ENCODE data around the gene TMEM258. TPM values are rescaled to one million over a fixed set of nuclear protein-coding genes. Genes with fewer than 3 reads are reported as not detected.

The TMEM258 gene
- total and polyA plus RNA-seq, 9 of the 15 experiments (the other 6 are each of a cell fraction or from before 2014, with no cell fraction given), result 97.2 to 856 (median 231) TPM

- ChIA-PET POLR2A (interaction anchor here (1.0 to 1.5 kb wide), 2 partner anchors 13 to 28 kb away, joined by 3 to 4 read pairs; no protein-coding TSS in a partner anchor), CTCF (ENCODE audit: low intra/inter-chr PET ratio) (no interaction called here)
- intact Hi-C loops (cut with micrococcal nuclease) (no loop called here), in situ Hi-C loops (cut with MboI) (no loop called here)
- no peak overlapping the region for H3K4me2 ChIP-seq (ENCODE audit: insufficient read depth, low read length)
- H3K9me1 ChIP-seq (ENCODE audit: control insufficient read depth, insufficient read depth, low read length), result no peaks in the 10 kb centered on the region
- H3K27me3 ChIP-seq (ENCODE audit: control insufficient read depth in 2 of 2, insufficient read depth in 2 of 2, low read length in 2 of 2), result no peaks in the 10 kb centered on the region
- no peak overlapping the region for H2AFZ ChIP-seq (ENCODE audit: low read depth, low read length)
- TF ChIP-seq ASH1L (IDR thresholded peaks at IDR 0.05; ENCODE audit: borderline replicate concordance, low read depth, partially characterized antibody) (no peak), NFXL1 (CRISPR knock-in tag; IDR thresholded peaks at IDR 0.05) (no peak), NR1H2 (CRISPR knock-in tag; IDR thresholded peaks at IDR 0.05) (no peak), ZFP1 (CRISPR knock-in tag; IDR thresholded peaks at IDR 0.05) (no peak), SOX6 (IDR thresholded peaks at IDR 0.05) (no peak), TCF7L2 (IDR thresholded peaks at IDR 0.05; ENCODE audit: low read depth, low read length) (no peak), MTA3 (IDR thresholded peaks at IDR 0.05; ENCODE audit: borderline replicate concordance) (no peak)
- no peak overlapping the region for H3K27ac ChIP-seq (ENCODE audit: extremely low read depth, low read depth, low read length)
- H3K4me1 ChIP-seq (replicated peaks in 1 of 2; ENCODE audit: control insufficient read depth in 2 of 2, insufficient read depth in 2 of 2, low read length in 2 of 2), result peaks cover 0 to 70% of the 10 kb centered on the region in 2 experiments; a peak in 2 of 5 replicates
- FAIRE-seq (no peak), DNase-seq (ENCODE audit: extremely low read depth in 1 of 4, low spot score in 3 of 4) (no peak), ATAC-seq (no peak)
- H4K20me1 ChIP-seq (replicated peaks; ENCODE audit: control insufficient read depth, insufficient read depth, low read length), result no peaks in the 10 kb centered on the region
- 58% methylated on average over 8 of the region's 12 CpGs for WGBS (ENCODE audit: insufficient coverage, low coverage, missing lambda C conversion rate)
- no peak overlapping the region for H3K9ac ChIP-seq (ENCODE audit: insufficient read depth in 1 of 2, low read depth in 2 of 2, low read length in 2 of 2)
- no TSS peak for BruUV-seq (replicated peaks)
- no peak overlapping the region for H3K4me3 ChIP-seq
- no peaks in the 10 kb centered on the region for H3K79me2 ChIP-seq (ENCODE audit: control insufficient read depth, insufficient read depth, low read length)
- H3K9me3 ChIP-seq (replicated peaks; ENCODE audit: control insufficient read depth, insufficient read depth, low read depth, low read length), result no peaks in the 10 kb centered on the region
- H3K36me3 ChIP-seq (ENCODE audit: control insufficient read depth, insufficient read depth, low read length), result peaks cover 15% of the 10 kb centered on the region; the same call in 1 of the 3 replicates
Observed at GRCh38 chr11:61774411-61774810, 18.0 kb downstream of the TMEM258 start.

- H3K4me1 ChIP-seq (replicated peaks in 1 of 2; ENCODE audit: control insufficient read depth in 2 of 2, insufficient read depth in 2 of 2, low read length in 2 of 2), result peaks cover 0 to 70% of the 10 kb centered on the region in 2 experiments; a peak in 2 of 5 replicates
- in situ Hi-C loops (cut with MboI) (no loop called here), intact Hi-C loops (cut with micrococcal nuclease) (no loop called here)
- H3K79me2 ChIP-seq (ENCODE audit: control insufficient read depth, insufficient read depth, low read length), result no peaks in the 10 kb centered on the region
- POLR2A ChIA-PET, result interaction anchor here (0.5 to 1.0 kb wide), 2 partner anchors 28 to 217 kb away, joined by 3 to 4 read pairs; no protein-coding TSS in a partner anchor
- peaks cover 15% of the 10 kb centered on the region; the same call in 1 of the 3 replicates for H3K36me3 ChIP-seq (ENCODE audit: control insufficient read depth, insufficient read depth, low read length)
- no peaks in the 10 kb centered on the region for H3K27me3 ChIP-seq (ENCODE audit: control insufficient read depth in 2 of 2, insufficient read depth in 2 of 2, low read length in 2 of 2)
- H3K4me2 ChIP-seq (ENCODE audit: insufficient read depth, low read length), result no peak overlapping the region
- no peak for DNase-seq (ENCODE audit: extremely low read depth in 1 of 4, low spot score in 3 of 4)
- no peaks in the 10 kb centered on the region for H3K9me1 ChIP-seq (ENCODE audit: control insufficient read depth, insufficient read depth, low read length)
- H2AFZ ChIP-seq (ENCODE audit: low read depth, low read length), result no peak overlapping the region
- no TSS peak for BruUV-seq (replicated peaks)
- CTCF ChIA-PET (ENCODE audit: low intra/inter-chr PET ratio), result no interaction called here
- no peak for FAIRE-seq
- no peak overlapping the region for H3K4me3 ChIP-seq
- no peaks in the 10 kb centered on the region for H4K20me1 ChIP-seq (replicated peaks; ENCODE audit: control insufficient read depth, insufficient read depth, low read length)
- no peak for TF ChIP-seq SOX6 (IDR thresholded peaks at IDR 0.05)
- TF ChIP-seq ASH1L (IDR thresholded peaks at IDR 0.05; ENCODE audit: borderline replicate concordance, low read depth, partially characterized antibody), result no peak
- no peak for TF ChIP-seq ZNF232 (CRISPR knock-in tag; IDR thresholded peaks at IDR 0.05)
- TF ChIP-seq SFPQ (IDR thresholded peaks at IDR 0.05; ENCODE audit: low read depth, low read length), result no peak
- no peak for TF ChIP-seq DMBX1 (CRISPR knock-in tag; IDR thresholded peaks at IDR 0.05; ENCODE audit: borderline replicate concordance)
- TF ChIP-seq NCOA2 (IDR thresholded peaks at IDR 0.05; ENCODE audit: partially characterized antibody in 2 of 2), result no peak
- no peaks in the 10 kb centered on the region for H3K9me3 ChIP-seq (replicated peaks; ENCODE audit: control insufficient read depth, insufficient read depth, low read depth, low read length)
- peak overlapping the region in 1 of 2 experiments; percentile 67; a peak in 2 of 4 replicates for H3K9ac ChIP-seq (ENCODE audit: insufficient read depth in 1 of 2, low read depth in 2 of 2, low read length in 2 of 2)
- WGBS (ENCODE audit: insufficient coverage, low coverage, missing lambda C conversion rate), result 87% methylated on average over 9 of the region's 18 CpGs
- no peak overlapping the region for H3K27ac ChIP-seq (ENCODE audit: extremely low read depth, low read depth, low read length)
- ATAC-seq, result no peak
Observed at GRCh38 chr11:61773809-61774208, 18.6 kb downstream of the TMEM258 start.

Data from K562 (cell line).